Stimulated activated CD8-positive, alpha-beta memory T cell treated with anti-CD3 and anti-CD28 coated beads, Interleukin-15, amount 100 ng/mL, for 48 hours (primary cell): ENCODE data around the gene TANGO2.

Experiments used
- DNase-seq, 2 donors: peaks; one replicate each; pipeline ENCODE4 v3.0.0-alpha.2; 2020; ENCODE audit warnings: low read depth in 2 of 2

TANGO2 gene

GRCh38 chr22:19995611-19996339 is 25.1 kb upstream of the TANGO2 start:
- DNase-seq: no peak

DNA sequence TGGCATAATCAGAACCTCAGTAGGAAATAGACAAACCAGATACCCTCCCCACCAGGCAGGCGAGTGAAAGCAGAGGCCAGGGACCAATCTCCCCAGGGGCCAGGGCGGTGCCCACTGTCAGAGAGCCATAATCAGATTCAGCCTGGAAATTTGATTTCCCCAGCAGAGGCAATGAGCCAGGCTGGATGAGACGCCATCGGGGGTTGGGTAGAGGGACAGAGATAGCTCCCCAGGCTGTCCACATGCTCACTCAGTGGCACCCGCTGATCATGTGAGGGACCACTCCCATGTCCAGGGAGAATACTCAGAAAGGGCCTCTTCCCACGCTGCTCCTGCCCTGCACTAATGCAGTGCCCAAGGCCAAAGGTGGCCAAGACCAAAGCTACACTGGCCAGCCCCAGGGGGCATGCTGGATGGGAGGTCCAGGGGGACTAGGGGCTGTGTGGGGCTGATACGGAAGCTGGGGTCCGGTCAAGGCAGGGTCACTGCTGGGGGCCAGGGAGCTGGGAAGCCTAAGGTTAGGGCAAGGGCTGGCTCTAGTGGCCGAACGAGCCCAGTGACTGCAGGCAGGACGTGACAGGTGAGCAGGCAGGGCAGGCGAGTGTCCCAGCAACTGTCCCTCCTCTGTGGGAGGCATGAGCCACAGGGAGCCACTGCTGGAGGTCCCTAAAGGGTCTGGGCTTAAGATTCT is 24.1 kb upstream of the TANGO2 start:
- DNase-seq: no peak

DNA sequence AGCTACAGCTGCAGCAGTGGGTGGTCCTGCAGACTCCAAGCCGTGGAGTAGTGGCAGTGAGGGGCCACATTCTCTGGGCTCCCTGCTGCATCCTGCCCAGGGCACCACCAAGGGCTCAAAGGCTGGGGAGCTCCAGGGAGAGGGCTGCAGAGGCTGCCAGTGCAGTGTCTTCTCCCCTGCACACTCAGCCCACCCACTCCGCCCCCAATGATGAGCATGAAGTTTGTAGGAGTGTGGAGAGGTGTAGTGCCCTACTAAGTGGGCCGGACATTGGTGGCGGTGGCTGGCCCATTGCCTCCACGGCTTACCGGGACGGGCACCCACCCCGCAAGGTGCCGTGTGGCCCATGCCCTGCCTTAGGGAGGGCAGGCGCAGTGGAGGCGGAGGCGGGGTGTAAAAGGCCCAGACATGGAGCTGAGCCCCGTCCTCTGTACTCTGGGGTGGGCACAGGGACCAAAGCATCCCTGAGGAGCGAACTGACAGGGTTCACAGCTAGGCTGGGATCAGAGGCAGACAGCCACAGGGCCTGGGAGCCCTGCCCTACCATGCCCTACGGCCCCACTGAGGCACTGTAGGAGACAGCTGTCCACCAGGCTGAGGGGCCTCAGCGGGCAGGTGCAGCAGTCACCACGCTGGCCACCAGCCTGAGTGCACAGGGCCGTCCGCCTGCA is 23.2 kb upstream of the TANGO2 start:
- DNase-seq: no peak

GRCh38 chr22:19998232-19998951 is 22.5 kb upstream of the TANGO2 start:
- DNase-seq: no peak

DNA sequence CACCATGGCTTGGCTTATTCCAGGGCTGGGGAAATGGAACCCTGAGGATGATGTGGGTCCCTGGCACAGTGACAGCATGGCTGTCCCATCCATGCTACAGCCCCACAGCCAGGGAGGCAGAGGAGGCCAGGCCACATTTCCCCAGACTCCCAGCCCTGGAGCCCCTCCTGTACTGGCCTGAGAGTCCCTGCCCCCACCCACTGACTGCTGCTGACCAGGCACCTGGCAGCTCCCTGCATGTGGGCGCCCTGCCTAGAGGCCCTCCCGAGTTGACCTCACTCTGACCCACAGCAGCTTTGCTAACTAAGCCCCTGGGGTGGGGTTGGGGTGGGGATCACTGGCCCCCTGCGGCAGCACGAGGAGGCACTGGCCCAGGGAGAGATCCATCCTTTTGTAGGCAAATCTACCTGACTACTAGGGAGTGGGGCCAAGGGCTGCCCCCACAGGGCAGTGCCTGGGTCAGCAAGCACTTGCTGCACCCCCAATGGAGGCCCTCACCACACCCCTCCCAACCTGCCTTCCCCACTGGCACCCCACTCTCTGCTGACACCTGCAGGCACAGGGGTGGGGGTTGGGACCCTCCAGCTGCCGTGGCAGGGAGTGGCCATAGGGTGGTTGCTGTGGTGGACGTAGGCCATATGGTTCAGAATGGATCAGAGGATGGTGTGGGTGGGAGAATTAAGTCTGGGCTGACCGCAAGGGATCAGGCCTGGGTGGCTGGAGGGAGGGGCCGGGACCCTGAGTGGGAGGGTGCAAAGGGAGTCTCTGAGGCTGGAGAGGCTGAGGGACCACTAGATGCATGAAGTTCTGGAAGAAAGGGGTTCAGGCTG is 21.7 kb upstream of the TANGO2 start:
- no peak for DNase-seq

DNA sequence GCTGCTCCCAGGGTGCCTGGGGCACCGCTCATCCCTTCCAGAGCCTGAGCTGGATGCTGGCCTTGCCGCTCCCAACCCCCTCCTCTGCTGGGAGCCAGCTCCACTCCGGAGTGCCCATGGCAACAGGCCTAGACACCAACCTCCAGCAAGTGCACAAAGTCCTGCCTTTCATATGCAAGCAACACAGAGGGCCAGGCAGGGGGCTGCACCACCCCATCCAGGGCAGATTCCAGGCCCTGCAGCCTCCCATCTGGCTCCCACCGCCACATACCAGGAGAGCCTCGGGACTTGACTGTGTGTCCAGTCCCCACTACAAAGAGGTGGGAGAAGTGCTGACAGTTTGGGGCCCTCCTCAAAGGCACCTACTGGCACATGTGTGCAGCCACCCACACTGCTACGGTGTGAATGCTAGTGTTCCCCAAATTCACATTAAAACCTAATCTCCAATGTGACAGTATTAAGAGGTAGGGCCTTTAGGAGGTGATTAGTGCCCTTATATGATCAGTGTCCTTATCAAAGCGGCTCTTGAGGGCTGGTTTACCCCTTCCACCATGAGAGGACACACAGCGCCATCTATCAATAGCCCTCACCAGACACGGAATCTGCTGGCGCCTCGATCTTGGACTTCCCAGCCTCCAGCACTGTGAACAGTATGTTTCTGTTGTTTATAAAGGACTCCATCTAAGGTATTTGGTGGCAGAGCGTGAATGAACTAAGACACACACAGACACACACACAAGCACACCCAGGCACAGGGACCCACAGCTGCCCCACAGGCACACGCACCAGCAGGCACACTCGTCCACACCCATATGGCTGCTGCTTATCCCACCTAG is 20.4 kb upstream of the TANGO2 start:
- DNase-seq: no peak

DNA sequence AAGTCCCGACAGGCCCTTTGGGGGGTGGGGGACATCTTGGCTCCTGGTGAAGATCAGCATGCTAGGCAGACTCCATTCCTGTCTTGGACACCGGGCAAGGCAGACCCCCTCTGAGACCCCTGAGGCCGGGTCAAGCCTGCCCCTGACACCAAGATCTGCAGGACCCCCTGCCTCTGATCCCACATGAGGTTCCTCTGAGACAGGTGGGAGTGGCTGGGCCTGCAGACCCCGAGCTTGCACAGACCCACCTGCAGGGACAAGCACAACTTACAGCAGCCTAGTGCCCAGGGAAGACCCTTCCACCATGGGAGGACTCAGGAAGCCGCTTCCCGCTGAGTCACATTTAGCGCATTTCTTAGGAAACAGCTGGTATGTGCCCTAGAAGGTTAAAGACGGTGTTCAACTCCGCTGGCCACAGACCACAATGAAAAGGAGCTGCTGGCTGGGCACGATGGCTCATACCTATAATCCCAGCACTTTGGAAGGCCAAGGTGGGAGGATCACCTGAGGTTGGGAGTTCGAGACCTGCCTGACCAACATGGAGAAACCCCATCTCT is 19.8 kb upstream of the TANGO2 start:
- no peak for DNase-seq

GRCh38 chr22:20002128-20002527 is 18.8 kb upstream of the TANGO2 start:
- DNase-seq: no peak

GRCh38 chr22:20002636-20003035 is 18.3 kb upstream of the TANGO2 start:
- DNase-seq: no peak

GRCh38 chr22:20003304-20003703 is 17.6 kb upstream of the TANGO2 start:
- DNase-seq: no peak

DNA sequence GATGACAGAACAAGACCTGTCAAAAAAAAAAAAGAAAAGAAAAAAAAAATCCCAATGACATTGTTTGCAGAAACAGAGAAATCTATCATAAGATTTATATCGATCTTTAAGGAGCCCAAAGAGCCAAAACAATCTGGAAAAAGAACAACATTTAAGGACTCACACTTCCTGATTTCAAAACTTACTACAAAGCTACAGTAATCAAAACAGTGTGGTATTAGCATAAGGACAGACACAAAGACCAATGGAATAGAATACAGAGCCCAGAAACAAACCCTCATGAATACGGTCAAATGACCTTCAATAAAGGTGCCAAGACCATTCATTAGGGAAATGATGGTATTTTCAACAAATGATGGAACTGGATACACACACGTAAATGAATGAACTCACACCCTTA is 16.4 kb upstream of the TANGO2 start:
- DNase-seq: no peak

GRCh38 chr22:20008221-20008995 is 12.5 kb upstream of the TANGO2 start:
- DNase-seq: no peak

GRCh38 chr22:20009018-20009491 is 11.9 kb upstream of the TANGO2 start:
- no peak for DNase-seq

- no peak for DNase-seq
These were observed 11.2 kb upstream of the TANGO2 start for GRCh38 chr22:20009582-20010306.

- DNase-seq: no peak
These were observed 10.4 kb upstream of the TANGO2 start for GRCh38 chr22:20010307-20011122.

DNA sequence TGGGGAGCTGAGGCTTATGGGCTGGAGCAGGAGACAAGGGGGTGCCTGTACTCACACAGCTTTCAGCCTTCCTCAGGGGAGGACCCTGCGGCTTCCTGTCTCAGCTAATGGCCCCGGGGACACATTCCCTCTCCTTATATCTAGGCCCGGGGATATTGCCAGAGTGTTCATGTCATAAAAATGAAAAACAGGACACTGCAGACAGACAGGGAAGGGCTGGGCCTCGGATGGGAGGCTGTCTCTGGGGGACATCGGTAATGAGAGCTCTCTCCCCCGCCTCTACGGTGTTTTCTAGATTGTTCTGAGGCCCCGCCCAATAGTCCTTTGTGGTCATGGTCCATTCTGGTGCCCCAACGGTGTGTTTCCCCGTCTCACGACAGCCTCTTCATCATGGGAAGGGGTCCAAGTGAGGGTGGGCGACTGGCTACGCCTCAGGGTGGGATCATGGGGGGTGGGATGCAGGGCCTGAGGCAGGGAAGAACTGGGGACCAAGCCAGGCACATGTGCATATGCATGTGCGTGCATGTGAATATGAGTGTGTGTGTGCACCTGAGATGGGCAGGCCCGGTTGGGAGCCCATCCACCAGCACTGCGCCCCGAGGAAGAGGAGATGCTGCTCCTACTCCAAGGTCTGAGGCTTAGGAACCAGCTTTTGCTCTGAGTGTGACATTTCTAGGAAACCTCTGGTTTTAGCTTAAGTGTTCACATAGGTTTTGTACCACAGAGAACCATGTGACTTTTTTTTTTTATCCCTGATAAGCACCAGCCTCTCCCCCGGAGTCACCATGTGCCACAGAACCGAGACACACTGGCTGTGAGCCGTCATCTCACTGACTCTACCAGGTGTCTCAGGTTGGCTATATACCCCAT is 9.6 kb upstream of the TANGO2 start:
- DNase-seq: no peak
